ENCODE data around the gene PLEKHG1.

PLEKHG1 gene

DNA sequence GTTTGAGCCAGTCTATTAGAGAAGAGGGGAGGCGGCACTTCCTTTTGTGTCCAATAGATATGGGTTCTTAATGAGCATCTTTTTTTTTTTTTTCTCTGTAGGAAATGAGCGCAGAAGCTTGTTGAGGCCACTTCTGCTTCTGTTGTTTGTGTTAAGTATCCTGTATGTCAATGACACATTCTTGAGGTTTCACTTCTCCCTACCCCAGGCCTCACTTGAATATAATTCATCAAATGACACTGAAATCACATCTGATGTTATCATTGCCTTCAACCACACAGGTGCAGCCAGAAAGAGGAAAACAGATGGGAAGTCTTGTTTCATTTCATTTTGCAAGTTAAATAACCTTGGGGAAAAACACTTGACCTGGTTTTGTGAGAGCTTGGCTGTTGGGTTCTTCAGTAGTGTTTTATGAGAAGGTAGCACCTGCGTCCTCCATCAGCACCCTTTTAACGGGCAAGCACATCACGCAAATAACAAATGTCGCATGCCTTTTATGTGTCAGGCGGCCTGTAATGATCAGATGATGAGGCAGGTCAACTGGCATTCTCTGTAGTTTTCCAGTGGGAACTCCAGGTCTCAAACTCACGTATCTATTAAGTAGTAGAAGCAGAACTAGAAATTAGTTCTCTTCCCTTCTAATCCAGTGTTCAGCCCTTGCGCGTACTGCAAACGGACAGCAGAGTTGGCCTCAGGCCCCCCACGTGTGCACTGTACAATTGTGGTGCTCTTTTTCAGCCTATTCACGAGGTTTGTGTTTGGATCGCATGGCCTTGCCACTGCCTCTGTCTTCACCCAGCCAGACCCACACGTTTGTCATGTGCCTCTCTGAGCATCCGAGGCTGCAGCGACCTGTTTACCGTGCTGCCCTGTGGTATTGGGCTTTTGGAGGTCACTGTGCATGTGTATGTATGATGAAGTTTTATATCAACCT is 23.5 kb downstream of the PLEKHG1 start:
- no peak for DNase-seq (ENCODE audit: low read depth)
- no peak overlapping the region for H3K4me3 ChIP-seq (ENCODE audit: low read length)
- TF ChIP-seq, protein P1, sequence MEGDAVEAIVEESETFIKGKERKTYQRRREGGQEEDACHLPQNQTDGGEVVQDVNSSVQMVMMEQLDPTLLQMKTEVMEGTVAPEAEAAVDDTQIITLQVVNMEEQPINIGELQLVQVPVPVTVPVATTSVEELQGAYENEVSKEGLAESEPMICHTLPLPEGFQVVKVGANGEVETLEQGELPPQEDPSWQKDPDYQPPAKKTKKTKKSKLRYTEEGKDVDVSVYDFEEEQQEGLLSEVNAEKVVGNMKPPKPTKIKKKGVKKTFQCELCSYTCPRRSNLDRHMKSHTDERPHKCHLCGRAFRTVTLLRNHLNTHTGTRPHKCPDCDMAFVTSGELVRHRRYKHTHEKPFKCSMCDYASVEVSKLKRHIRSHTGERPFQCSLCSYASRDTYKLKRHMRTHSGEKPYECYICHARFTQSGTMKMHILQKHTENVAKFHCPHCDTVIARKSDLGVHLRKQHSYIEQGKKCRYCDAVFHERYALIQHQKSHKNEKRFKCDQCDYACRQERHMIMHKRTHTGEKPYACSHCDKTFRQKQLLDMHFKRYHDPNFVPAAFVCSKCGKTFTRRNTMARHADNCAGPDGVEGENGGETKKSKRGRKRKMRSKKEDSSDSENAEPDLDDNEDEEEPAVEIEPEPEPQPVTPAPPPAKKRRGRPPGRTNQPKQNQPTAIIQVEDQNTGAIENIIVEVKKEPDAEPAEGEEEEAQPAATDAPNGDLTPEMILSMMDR (conservative IDR thresholded peaks at IDR 0.05; ENCODE audit: low read depth, low read length), result no peak

- TF ChIP-seq, protein P1 (conservative IDR thresholded peaks at IDR 0.05; ENCODE audit: low read depth, low read length), result no peak
- no peak for DNase-seq (ENCODE audit: low read depth)
- no peak overlapping the region for H3K4me3 ChIP-seq (ENCODE audit: low read length)
Measured at GRCh38 chr6:150624191-150624590, 24.5 kb downstream of the PLEKHG1 start.

DNA sequence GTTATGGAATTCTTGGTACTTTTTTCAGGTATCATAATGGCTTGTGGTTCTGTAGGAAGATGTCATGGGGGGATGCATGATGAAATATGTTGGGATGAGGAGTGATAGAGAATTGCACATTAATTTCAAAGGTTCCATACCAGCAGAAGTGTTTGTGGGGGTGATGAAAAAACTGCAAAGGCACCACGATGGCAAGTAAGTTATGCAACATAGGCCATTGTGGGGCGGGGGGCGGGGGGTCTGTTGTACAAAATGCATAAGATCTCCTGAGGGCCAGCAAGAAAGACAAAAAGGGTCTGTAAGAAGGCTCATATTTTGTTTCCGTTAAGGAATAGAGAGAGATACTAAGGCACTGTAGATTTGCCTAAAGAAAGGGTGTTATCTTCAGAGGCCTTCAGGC is 26.2 kb downstream of the PLEKHG1 start:
- no peak for DNase-seq (ENCODE audit: low read depth)
- TF ChIP-seq, protein P1 (conservative IDR thresholded peaks at IDR 0.05; ENCODE audit: low read depth, low read length), result no peak
- H3K4me3 ChIP-seq (ENCODE audit: low read length), result no peak overlapping the region

DNA sequence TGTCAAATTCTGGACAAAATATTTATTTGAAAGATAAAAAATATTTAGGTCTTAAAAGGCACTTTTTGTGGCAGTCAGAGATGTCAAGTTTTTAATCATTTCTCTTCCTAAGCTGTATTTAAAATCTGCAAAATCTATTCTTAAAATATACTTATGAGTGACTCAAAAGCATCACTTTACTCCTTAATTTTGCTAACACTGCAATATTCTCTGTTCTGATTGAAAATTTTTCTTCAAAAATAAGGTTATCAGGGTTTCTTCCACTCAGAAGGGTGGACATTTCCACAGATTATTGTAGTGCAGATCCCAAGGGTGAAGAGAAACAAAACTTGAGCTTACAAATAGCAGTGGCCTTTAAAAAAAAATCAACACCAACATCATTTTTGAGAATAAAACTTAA is 27.5 kb downstream of the PLEKHG1 start:
- TF ChIP-seq, protein P1 (conservative IDR thresholded peaks at IDR 0.05; ENCODE audit: low read depth, low read length), result no peak
- no peak for DNase-seq (ENCODE audit: low read depth)
- no peak overlapping the region for H3K4me3 ChIP-seq (ENCODE audit: low read length)

DNA sequence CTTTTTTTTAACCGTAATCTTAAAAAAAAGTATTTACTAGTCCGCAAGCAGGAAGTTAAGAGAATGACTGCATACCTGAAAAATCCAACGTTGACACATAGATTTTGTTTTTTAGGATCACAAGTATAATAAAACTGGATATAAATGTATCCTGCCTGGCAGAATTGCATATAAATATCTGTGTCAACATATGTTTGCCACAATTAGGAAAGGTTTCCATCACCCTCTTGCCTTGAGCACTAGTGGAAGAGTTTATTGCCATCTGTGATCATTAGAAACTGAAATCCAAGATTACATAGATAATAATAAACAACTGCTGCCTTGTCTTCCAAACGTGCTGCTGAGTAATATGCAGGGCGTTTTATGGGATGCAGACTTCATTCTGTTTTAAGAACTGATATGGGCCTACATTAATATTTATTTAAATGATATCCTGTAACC is 27.9 kb downstream of the PLEKHG1 start:
- no peak overlapping the region for H3K4me3 ChIP-seq (ENCODE audit: low read length)
- no peak for DNase-seq (ENCODE audit: low read depth)
- TF ChIP-seq, protein P1 (conservative IDR thresholded peaks at IDR 0.05; ENCODE audit: low read depth, low read length), result no peak

DNA sequence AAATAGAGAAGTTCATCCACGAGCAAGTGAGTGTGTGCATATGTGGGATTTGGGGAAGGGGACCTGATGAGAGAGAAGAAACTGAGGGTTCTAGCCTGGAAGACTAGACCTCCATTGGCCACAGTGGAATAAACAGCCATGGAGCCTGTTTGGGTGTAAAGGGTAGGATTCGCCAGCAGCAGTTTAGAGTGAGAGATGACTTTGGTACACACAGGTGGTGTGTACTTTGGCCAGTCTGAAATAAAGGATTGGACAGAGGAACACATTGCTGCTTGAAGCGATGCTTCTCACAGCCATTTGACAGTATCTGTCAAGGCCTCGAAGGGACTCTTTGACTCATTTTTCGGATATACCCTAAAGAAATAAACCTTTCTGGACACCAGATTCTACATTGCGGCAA is 29.2 kb downstream of the PLEKHG1 start:
- DNase-seq (ENCODE audit: low read depth), result no peak
- TF ChIP-seq, protein P1 (conservative IDR thresholded peaks at IDR 0.05; ENCODE audit: low read depth, low read length), result no peak
- no peak overlapping the region for H3K4me3 ChIP-seq (ENCODE audit: low read length)

Measured in retinal pigment epithelial cell (primary cell).